HepG2 (cell line): Measurements from ENCODE around the gene ZPR1. TPM values are rescaled to one million over a fixed set of nuclear protein-coding genes. Genes with fewer than 3 reads are reported as not detected.

ENCODE experiments used
- AFF4 ChIP-seq: sonication (generic); formaldehyde crosslinking; IDR thresholded peaks from 2 replicates; pipeline ENCODE4 v1.4.0; 2020; ENCODE audit warnings: missing genetic modification reagents
- CHCHD3 ChIP-seq: sonication (generic); formaldehyde crosslinking; IDR thresholded peaks from 2 replicates; pipeline ENCODE4 v1.8.0; 2022; ENCODE audit warnings: mild to moderate bottlenecking, missing genetic modification reagents, moderate library complexity
- FOXA3 ChIP-seq: IDR thresholded peaks from 2 replicates; pipeline ENCODE4 v1.6.1; 2016; ENCODE audit warnings: missing genetic modification reagents, missing compliant biosample characterization
- ISL2 ChIP-seq: sonication (generic); formaldehyde crosslinking; IDR thresholded peaks from 2 replicates; pipeline ENCODE4 v1.5.0; 2020; ENCODE audit warnings: missing genetic modification reagents
- PLRG1 ChIP-seq: fragments of 450-650 bp; conservative IDR thresholded peaks from 2 replicates; pipeline ENCODE4 v1.6.1; 2016
- RAD21 ChIP-seq: fragments of 450-650 bp; formaldehyde crosslinking; IDR thresholded peaks from 2 replicates; pipeline ENCODE4 v1.5.0; 2020; ENCODE audit warnings: mild to moderate bottlenecking
- SMAD3 ChIP-seq: sonication (generic); formaldehyde crosslinking; IDR thresholded peaks from 2 replicates; pipeline ENCODE4 v1.4.0; 2020; ENCODE audit warnings: missing genetic modification reagents
- SP5 ChIP-seq: IDR thresholded peaks from 2 replicates; pipeline ENCODE4 v1.6.1; 2016; ENCODE audit warnings: low read depth, borderline replicate concordance
- ZBTB25 ChIP-seq: IDR thresholded peaks from 2 replicates; pipeline ENCODE4 v1.6.1; 2018; ENCODE audit warnings: missing genetic modification reagents
- ZBTB38 ChIP-seq: sonication (generic); formaldehyde crosslinking; IDR thresholded peaks from 2 replicates; pipeline ENCODE4 v1.5.1; 2020; ENCODE audit warnings: mild to moderate bottlenecking, missing genetic modification reagents
- ZNF3 ChIP-seq: IDR thresholded peaks from 2 replicates; pipeline ENCODE4 v1.7.0; 2017; ENCODE audit warnings: inconsistent platforms
- ZNF337 ChIP-seq: sonication (generic); formaldehyde crosslinking; IDR thresholded peaks from 2 replicates; pipeline ENCODE4 v1.5.1; 2020; ENCODE audit warnings: missing genetic modification reagents, low read depth, mild to moderate bottlenecking, borderline replicate concordance
- ZNF451 ChIP-seq: sonication (generic); formaldehyde crosslinking; IDR thresholded peaks from 2 replicates; pipeline ENCODE4 v1.5.0; 2020; ENCODE audit warnings: mild to moderate bottlenecking, missing genetic modification reagents
- ZNF552 ChIP-seq: sonication (generic); formaldehyde crosslinking; IDR thresholded peaks from 2 replicates; pipeline ENCODE4 v1.9.0; 2022; ENCODE audit warnings: missing genetic modification reagents, mild to moderate bottlenecking, borderline replicate concordance
- ZNF562 ChIP-seq: sonication (generic); formaldehyde crosslinking; IDR thresholded peaks from 2 replicates; pipeline ENCODE4 v1.8.0; 2022; ENCODE audit warnings: missing genetic modification reagents, borderline replicate concordance
- polyA plus RNA-seq, 8 experiments: library from polyadenylated mRNA; depleted of rRNA in 3 of 8; stranded (reverse) in 7 of 8; unstranded in 1 of 8; fragments of >200 nt; fragmentation: Illumina TruSeq in 4 of 8; extraction: Trizol in 4 of 8; gene quantifications; 2 replicates each; pipeline versions ENCODE4 v1.2.1 to v1.2.3, GENCODE V29; 2011 to 2016; ENCODE audit warnings: low read depth in 4 of 8, missing spikeins in 1 of 8, mixed read lengths in 1 of 8; ENCODE audit not compliant: insufficient read depth in 1 of 8
- total RNA-seq, 5 experiments: library from RNA; depleted of rRNA; stranded (reverse); fragments of >200 nt; fragmentation: Illumina TruSeq; extraction: Trizol; gene quantifications; 2 replicates each; pipeline ENCODE4 v1.2.3, GENCODE V29; 2016; ENCODE audit warnings: low read depth in 1 of 5
- TF ChIP-seq, protein P1 (sequence below): sonication (generic); formaldehyde crosslinking; IDR thresholded peaks from 2 replicates; pipeline ENCODE4 v1.5.1; 2020; ENCODE audit warnings: mild to moderate bottlenecking, missing genetic modification reagents, moderate library complexity
- TF ChIP-seq, protein P2 (sequence below), 2 experiments: sonication (generic) in 1 of 2; formaldehyde crosslinking in 1 of 2; IDR thresholded peaks; 2 replicates each; pipeline versions ENCODE4 v1.5.1 to v1.6.1; 2011 to 2020; ENCODE audit warnings: borderline replicate concordance in 1 of 2, low read depth in 1 of 2, low read length in 1 of 2, mild to moderate bottlenecking in 1 of 2, missing genetic modification reagents in 1 of 2, moderate library complexity in 1 of 2

ZPR1 gene
- total and polyA plus RNA-seq, 2 of the 13 experiments (the other 11 are each of a cell fraction or from before 2014, with no cell fraction given), result 40.0 to 79.3 TPM

DNA sequence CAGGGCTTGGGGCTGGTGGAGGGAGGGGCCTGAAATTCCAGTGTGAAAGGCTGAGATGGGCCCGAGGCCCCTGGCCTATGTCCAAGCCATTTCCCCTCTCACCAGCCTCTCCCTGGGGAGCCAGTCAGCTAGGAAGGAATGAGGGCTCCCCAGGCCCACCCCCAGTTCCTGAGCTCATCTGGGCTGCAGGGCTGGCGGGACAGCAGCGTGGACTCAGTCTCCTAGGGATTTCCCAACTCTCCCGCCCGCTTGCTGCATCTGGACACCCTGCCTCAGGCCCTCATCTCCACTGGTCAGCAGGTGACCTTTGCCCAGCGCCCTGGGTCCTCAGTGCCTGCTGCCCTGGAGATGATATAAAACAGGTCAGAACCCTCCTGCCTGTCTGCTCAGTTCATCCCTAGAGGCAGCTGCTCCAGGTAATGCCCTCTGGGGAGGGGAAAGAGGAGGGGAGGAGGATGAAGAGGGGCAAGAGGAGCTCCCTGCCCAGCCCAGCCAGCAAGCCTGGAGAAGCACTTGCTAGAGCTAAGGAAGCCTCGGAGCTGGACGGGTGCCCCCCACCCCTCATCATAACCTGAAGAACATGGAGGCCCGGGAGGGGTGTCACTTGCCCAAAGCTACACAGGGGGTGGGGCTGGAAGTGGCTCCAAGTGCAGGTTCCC lies 41.8 kb upstream of the ZPR1 start, which contains the start of gene APOC3 (continued):
- TF ChIP-seq ZBTB25 (CRISPR knock-in tag) (no peak), ZNF562 (no peak), FOXA3 (CRISPR knock-in tag) (peak; percentile 64), SP5 (CRISPR knock-in tag) (peak; percentile 48; the same call in 1 of the 2 replicates), ZNF451 (CRISPR knock-in tag) (0 out of 2 replicates have a peak, but pooled peaks have one; percentile 10), ZNF3 (CRISPR knock-in tag) (no peak), ZNF552 (CRISPR knock-in tag) (no peak), ZBTB38 (peak; percentile 58; the same call in 1 of the 2 replicates), ISL2 (CRISPR knock-in tag) (peak; percentile 41; the same call in 1 of the 2 replicates), ZNF337 (CRISPR knock-in tag) (no peak), CHCHD3 (CRISPR knock-in tag) (peak; percentile 55), RAD21 (CRISPR knock-in tag) (peak; percentile 65), SMAD3 (CRISPR knock-in tag) (peak; percentile 75), PLRG1 (no peak), AFF4 (CRISPR knock-in tag) (no peak; the same call in 1 of the 2 replicates)
- TF ChIP-seq, protein P1, sequence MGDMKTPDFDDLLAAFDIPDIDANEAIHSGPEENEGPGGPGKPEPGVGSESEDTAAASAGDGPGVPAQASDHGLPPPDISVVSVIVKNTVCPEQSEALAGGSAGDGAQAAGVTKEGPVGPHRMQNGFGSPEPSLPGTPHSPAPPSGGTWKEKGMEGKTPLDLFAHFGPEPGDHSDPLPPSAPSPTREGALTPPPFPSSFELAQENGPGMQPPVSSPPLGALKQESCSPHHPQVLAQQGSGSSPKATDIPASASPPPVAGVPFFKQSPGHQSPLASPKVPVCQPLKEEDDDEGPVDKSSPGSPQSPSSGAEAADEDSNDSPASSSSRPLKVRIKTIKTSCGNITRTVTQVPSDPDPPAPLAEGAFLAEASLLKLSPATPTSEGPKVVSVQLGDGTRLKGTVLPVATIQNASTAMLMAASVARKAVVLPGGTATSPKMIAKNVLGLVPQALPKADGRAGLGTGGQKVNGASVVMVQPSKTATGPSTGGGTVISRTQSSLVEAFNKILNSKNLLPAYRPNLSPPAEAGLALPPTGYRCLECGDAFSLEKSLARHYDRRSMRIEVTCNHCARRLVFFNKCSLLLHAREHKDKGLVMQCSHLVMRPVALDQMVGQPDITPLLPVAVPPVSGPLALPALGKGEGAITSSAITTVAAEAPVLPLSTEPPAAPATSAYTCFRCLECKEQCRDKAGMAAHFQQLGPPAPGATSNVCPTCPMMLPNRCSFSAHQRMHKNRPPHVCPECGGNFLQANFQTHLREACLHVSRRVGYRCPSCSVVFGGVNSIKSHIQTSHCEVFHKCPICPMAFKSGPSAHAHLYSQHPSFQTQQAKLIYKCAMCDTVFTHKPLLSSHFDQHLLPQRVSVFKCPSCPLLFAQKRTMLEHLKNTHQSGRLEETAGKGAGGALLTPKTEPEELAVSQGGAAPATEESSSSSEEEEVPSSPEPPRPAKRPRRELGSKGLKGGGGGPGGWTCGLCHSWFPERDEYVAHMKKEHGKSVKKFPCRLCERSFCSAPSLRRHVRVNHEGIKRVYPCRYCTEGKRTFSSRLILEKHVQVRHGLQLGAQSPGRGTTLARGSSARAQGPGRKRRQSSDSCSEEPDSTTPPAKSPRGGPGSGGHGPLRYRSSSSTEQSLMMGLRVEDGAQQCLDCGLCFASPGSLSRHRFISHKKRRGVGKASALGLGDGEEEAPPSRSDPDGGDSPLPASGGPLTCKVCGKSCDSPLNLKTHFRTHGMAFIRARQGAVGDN (CRISPR knock-in tag), result peak; percentile 85
- TF ChIP-seq, protein P2, sequence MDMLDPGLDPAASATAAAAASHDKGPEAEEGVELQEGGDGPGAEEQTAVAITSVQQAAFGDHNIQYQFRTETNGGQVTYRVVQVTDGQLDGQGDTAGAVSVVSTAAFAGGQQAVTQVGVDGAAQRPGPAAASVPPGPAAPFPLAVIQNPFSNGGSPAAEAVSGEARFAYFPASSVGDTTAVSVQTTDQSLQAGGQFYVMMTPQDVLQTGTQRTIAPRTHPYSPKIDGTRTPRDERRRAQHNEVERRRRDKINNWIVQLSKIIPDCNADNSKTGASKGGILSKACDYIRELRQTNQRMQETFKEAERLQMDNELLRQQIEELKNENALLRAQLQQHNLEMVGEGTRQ (IDR thresholded peaks at IDR 0.05; ENCODE audit: low read depth, low read length), result no peak
- TF ChIP-seq, protein P2 (CRISPR knock-in tag; IDR thresholded peaks at IDR 0.05; ENCODE audit: borderline replicate concordance), result 0 out of 2 replicates have a peak, but pooled peaks have one; percentile 34
